Hepatocyte (in vitro differentiated cells): ENCODE data around the gene ITPR1.

ENCODE experiments used
- CTCF ChIP-seq: fragments of 200-600 bp; sonication (generic); IDR thresholded peaks from 2 replicates; pipeline ENCODE4 v1.5.1; 2016; ENCODE audit warnings: antibody characterized with exemption, mild to moderate bottlenecking; ENCODE audit not compliant: poor library complexity
- EZH2 ChIP-seq: fragments of 200-600 bp; sonication (generic); IDR thresholded peaks from 2 replicates; pipeline ENCODE4 v1.6.1; 2016; ENCODE audit warnings: antibody characterized with exemption, mild to moderate bottlenecking, borderline replicate concordance
- EZH2phosphoT487 ChIP-seq: fragments of 200-600 bp; sonication (generic); IDR thresholded peaks from one replicate; pipeline ENCODE4 v1.6.1; 2018; ENCODE audit warnings: antibody characterized with exemption, mild to moderate bottlenecking, low read depth, moderate library complexity; ENCODE audit not compliant: unreplicated experiment, severe bottlenecking

- no peak for TF ChIP-seq EZH2
- no peak for TF ChIP-seq CTCF
- no peak for TF ChIP-seq EZH2phosphoT487
These were observed 43.1 kb downstream of the ITPR1 start for GRCh38 chr3:4536260-4536659.
